GM13976 (cell line): ENCODE measurements around the gene ABI3BP.

Source experiments
- DNase-seq: peaks from one replicate; pipeline ENCODE4 v3.0.0; 2012; ENCODE audit warnings: low spot score
- CTCF ChIP-seq: IDR thresholded peaks from 2 replicates; pipeline ENCODE4 v1.5.1; 2012; ENCODE audit warnings: borderline replicate concordance, mild to moderate bottlenecking; ENCODE audit not compliant: insufficient read depth; ENCODE audit errors: extremely low read depth, missing control alignments, control extremely low read depth
- in situ Hi-C: fragments of 300-500 bp; cut with MboI; formaldehyde crosslinking; loops from one replicate; pipeline ENCODE4 v1.12.0; 2022; ENCODE audit warnings: low sequenced_read_pairs, mixed read lengths, inconsistent platforms; ENCODE audit not compliant: unreplicated experiment

ABI3BP gene

DNA sequence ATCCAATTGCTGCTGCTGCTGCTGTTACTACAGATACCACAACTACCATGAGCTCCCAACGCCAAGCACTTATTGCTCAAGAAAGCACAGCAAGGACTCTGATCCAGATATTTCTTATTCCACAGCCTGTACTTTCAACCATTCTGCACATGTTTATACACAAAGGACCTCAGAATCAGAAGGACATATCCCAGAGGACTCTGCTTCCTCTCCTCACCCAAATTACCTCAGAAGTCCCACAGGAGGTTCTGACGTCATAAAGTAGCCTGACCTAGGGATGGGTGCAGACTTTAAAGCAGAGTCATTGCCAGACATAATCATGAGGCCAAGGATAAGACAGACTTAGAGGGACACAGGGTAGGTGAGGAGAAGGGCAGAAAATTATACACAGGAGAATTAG is 115.9 kb downstream of the ABI3BP start:
- DNase-seq = no peak
- in situ Hi-C loops = no loop called here
- no peak for TF ChIP-seq CTCF

- DNase-seq = no peak
- in situ Hi-C loops = no loop called here
- TF ChIP-seq CTCF = no peak
These were observed 118.0 kb downstream of the ABI3BP start for GRCh38 chr3:100875239-100875638.

DNA sequence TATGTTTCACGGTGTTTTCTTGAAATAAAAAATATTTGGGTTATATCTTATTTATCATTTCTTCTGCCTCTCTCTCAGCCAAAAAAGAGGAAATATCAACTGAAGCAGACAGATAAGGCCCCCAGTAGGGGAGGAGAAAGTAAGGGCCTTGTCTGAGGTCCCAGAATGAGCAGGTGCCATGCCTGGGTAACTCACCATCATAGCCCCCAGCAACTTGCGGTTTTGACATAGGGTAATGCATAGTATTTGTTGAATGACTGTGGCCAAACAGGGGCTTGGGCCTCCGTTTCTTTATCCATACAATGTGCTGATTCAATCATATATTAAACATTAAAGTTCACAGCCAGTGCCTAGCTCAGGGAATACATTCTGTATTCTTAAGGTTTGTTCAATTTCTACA is 119.6 kb downstream of the ABI3BP start:
- TF ChIP-seq CTCF = no peak
- in situ Hi-C loops = no loop called here
- DNase-seq = no peak

DNA sequence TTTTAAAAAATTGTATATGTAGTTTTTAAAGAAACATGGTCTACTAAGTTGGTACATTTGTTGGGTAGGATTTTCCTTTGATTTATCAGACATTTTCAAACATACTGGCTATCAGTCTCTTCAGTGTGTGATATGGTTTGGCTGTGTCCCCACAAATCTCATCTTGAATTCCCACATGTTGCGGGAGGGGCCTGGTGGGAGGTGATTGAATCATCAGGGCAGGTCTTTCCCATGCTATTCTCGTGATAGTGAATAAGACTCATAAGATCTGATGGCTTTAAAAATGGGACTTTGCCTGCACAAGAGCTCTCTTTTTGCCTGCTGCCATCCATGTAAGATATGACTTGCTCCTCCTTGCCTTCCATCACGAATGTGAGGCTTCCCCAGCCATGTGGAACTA is 121.9 kb downstream of the ABI3BP start:
- DNase-seq = no peak
- in situ Hi-C loops = no loop called here
- no peak for TF ChIP-seq CTCF

DNA sequence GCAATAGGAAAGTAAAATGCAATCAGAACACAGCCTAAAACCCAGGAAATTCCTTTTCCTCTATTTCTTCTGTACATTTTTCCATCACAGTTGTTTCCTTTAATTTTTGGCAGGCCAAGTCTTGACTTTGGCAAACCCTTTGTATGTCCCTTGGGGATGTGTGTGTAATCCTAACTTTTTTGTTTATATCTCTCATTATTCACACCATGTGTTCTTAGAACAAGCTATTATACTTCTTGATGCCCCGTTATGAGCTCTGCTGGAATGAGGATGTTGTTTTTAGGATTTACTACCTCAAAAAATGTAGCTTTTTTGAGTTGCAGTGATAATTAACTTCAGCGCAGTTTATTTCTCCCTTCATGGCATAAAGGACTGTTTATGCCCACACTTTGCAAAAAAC is 123.4 kb downstream of the ABI3BP start:
- TF ChIP-seq CTCF = no peak
- in situ Hi-C loops = no loop called here
- no peak for DNase-seq

GRCh38 chr3:100868894-100869293 is 124.3 kb downstream of the ABI3BP start:
- no peak for TF ChIP-seq CTCF
- in situ Hi-C loops = no loop called here
- DNase-seq = no peak

- TF ChIP-seq CTCF = no peak
- in situ Hi-C loops = no loop called here
- no peak for DNase-seq
These were observed 125.1 kb downstream of the ABI3BP start for GRCh38 chr3:100868096-100868495.
